Uterus (tissue), 4 donors: ENCODE data around the gene FAM221A. TPM values are rescaled to one million over a fixed set of nuclear protein-coding genes. Genes with fewer than 3 reads are reported as not detected.

ENCODE experiments used
- DNase-seq, 2 donors: peaks; one replicate each; pipeline ENCODE4 v3.0.0-alpha.2; 2019 to 2020
- H3K27ac ChIP-seq, 2 donors: fragments of 200-600 bp; sonication (generic); 1 replicate in 1 of 2; 2 replicates in 1 of 2; pipeline ENCODE4 v1.5.1; 2016 to 2018
- H3K27me3 ChIP-seq, 2 donors: fragments of 200-600 bp; sonication (generic); one replicate each; pipeline ENCODE4 v1.5.1; 2018 to 2019; ENCODE audit warnings: control low read depth in 1 of 2
- H3K36me3 ChIP-seq, 2 donors: fragments of 200-600 bp; sonication (generic); one replicate each; pipeline ENCODE4 v1.5.1; 2019; ENCODE audit warnings: control low read depth in 1 of 2
- H3K4me1 ChIP-seq, 2 donors: fragments of 200-600 bp; sonication (generic); one replicate each; pipeline ENCODE4 v1.5.1; 2018 to 2019; ENCODE audit warnings: control low read depth in 1 of 2
- H3K4me3 ChIP-seq, 2 donors: fragments of 200-600 bp; sonication (generic); 1 replicate in 1 of 2; 2 replicates in 1 of 2; pipeline ENCODE4 v1.5.1; 2018 to 2019; ENCODE audit warnings: mild to moderate bottlenecking in 1 of 2
- H3K9me3 ChIP-seq, 2 donors: fragments of 200-600 bp; sonication (generic); one replicate each; pipeline ENCODE4 v1.5.1; 2019; ENCODE audit warnings: control low read depth in 1 of 2
- CTCF ChIP-seq, 4 experiments: fragments of 200-600 bp in 2 of 4; fragments of 450-650 bp in 2 of 4; sonication (generic) in 2 of 4; IDR thresholded peaks; one replicate each; pipeline ENCODE4 v1.5.1; 2016 to 2019; ENCODE audit warnings: antibody characterized with exemption in 4 of 4, mild to moderate bottlenecking in 2 of 4, moderate library complexity in 1 of 4
- POLR2A ChIP-seq, 2 donors: fragments of 450-650 bp; IDR thresholded peaks; one replicate each; pipeline ENCODE4 v1.6.1; 2016; ENCODE audit warnings: antibody characterized with exemption in 2 of 2, mild to moderate bottlenecking in 1 of 2, moderate library complexity in 1 of 2
- intact Hi-C: fragments of 100-400 bp; cut with DNase I; formaldehyde crosslinking; loops from one replicate; pipeline ENCODE4 v1.15.1; 2023; ENCODE audit warnings: low total_unique reads
- total RNA-seq, 4 donors: library from RNA; depleted of rRNA in 3 of 4; stranded (reverse); fragments of >200 nt in 3 of 4; gene quantifications; one replicate each; pipeline versions ENCODE4 v1.1.0 to v1.2.4, GENCODE V29; 2014 to 2023
- donor health status: DM: yes; HTN: yes; CAD: no.

FAM221A gene
- total RNA-seq, 4 donors from 2014 or later, result 4.7 to 11.5 (median 6.5) TPM

GRCh38 chr7:23713285-23714149 is 33.5 kb downstream of the FAM221A start:
- no peak for DNase-seq
- intact Hi-C loops, result no loop called here
- Histone ChIP-seq H3K4me3 (no peak overlapping the region), H3K36me3 (no peaks in the 10 kb centered on the region), H3K4me1 (no peaks in the 10 kb centered on the region), H3K27me3 (no peaks in the 10 kb centered on the region), H3K9me3 (no peaks in the 10 kb centered on the region), H3K27ac (no peak overlapping the region)
- no peak for TF ChIP-seq CTCF (IDR thresholded peaks at IDR 0.05)
- no peak for TF ChIP-seq POLR2A (IDR thresholded peaks at IDR 0.05)

GRCh38 chr7:23714150-23714464 is 34.1 kb downstream of the FAM221A start:
- Histone ChIP-seq H3K4me1 (no peaks in the 10 kb centered on the region), H3K4me3 (no peak overlapping the region), H3K27me3 (no peaks in the 10 kb centered on the region), H3K36me3 (no peaks in the 10 kb centered on the region), H3K27ac (no peak overlapping the region), H3K9me3 (no peaks in the 10 kb centered on the region)
- intact Hi-C loops, result no loop called here
- DNase-seq, result no peak
- TF ChIP-seq POLR2A (IDR thresholded peaks at IDR 0.05) (no peak), CTCF (IDR thresholded peaks at IDR 0.05) (no peak)

GRCh38 chr7:23714579-23714978 is 34.6 kb downstream of the FAM221A start:
- H3K27ac ChIP-seq, result no peak overlapping the region
- no peaks in the 10 kb centered on the region for H3K36me3 ChIP-seq
- H3K27me3 ChIP-seq, result no peaks in the 10 kb centered on the region
- no peaks in the 10 kb centered on the region for H3K4me1 ChIP-seq
- no peak overlapping the region for H3K4me3 ChIP-seq
- DNase-seq, result no peak
- no peaks in the 10 kb centered on the region for H3K9me3 ChIP-seq
- no peak for TF ChIP-seq POLR2A (IDR thresholded peaks at IDR 0.05)
- no peak for TF ChIP-seq CTCF (IDR thresholded peaks at IDR 0.05)
- intact Hi-C loops, result no loop called here

- no peaks in the 10 kb centered on the region for H3K9me3 ChIP-seq
- H3K27ac ChIP-seq, result no peak overlapping the region
- no peaks in the 10 kb centered on the region for H3K36me3 ChIP-seq
- no peaks in the 10 kb centered on the region for H3K4me1 ChIP-seq
- DNase-seq, result no peak
- H3K27me3 ChIP-seq, result no peaks in the 10 kb centered on the region
- TF ChIP-seq POLR2A (IDR thresholded peaks at IDR 0.05) (no peak), CTCF (IDR thresholded peaks at IDR 0.05) (no peak)
- intact Hi-C loops, result no loop called here
- no peak overlapping the region for H3K4me3 ChIP-seq
These were observed 35.1 kb downstream of the FAM221A start for GRCh38 chr7:23715099-23715498.

- no peak for TF ChIP-seq POLR2A (IDR thresholded peaks at IDR 0.05)
- no peak for TF ChIP-seq CTCF (IDR thresholded peaks at IDR 0.05)
- intact Hi-C loops, result no loop called here
- no peak overlapping the region for H3K4me3 ChIP-seq
These were observed 37.8 kb downstream of the FAM221A start for GRCh38 chr7:23717788-23718187.

More at GRCh38 chr7:23717788-23718187, 37.8 kb downstream of the FAM221A start:
- no peak for DNase-seq
- H3K27me3 ChIP-seq, result no peaks in the 10 kb centered on the region
- H3K27ac ChIP-seq, result no peak overlapping the region
- H3K36me3 ChIP-seq, result no peaks in the 10 kb centered on the region
- H3K4me1 ChIP-seq, result no peaks in the 10 kb centered on the region
- no peaks in the 10 kb centered on the region for H3K9me3 ChIP-seq
